B cell (primary cell): ENCODE measurements around the gene ANK2. TPM values are rescaled to one million over a fixed set of nuclear protein-coding genes. Genes with fewer than 3 reads are reported as not detected.

ENCODE experiments used
- ATAC-seq: fragments of 200-7000 bp; cut with Tn5 transposase; one replicate; pipeline ENCODE4 v1.10.0; 2021; ENCODE audit warnings: low read depth, mild to moderate bottlenecking, moderate number of reproducible peaks, moderate library complexity
- CTCF ChIA-PET: fragments of 350-600 bp; sonication (Branson Sonifier 250); formaldehyde crosslinking; loops from one replicate; lab custom pipeline; 2021; ENCODE audit warnings: antibody characterized with exemption, inconsistent platforms; lab: Charles Lee
- POLR2A ChIA-PET: fragments of 350-600 bp; sonication (Branson Sonifier 250); formaldehyde crosslinking; loops from one replicate; lab custom pipeline; 2021; ENCODE audit warnings: antibody characterized with exemption; lab: Charles Lee
- DNase-seq: peaks from one replicate; pipeline ENCODE4 v3.0.0; 2013
- H2AFZ ChIP-seq: 2 replicates; pipeline ENCODE4 v1.6.1; 2012; ENCODE audit warnings: mild to moderate bottlenecking, low read depth, low read length; ENCODE audit not compliant: insufficient read depth, poor library complexity, severe bottlenecking
- H3K27ac ChIP-seq, 2 donors: 1 replicate in 1 of 2; 2 replicates in 1 of 2; pipeline ENCODE4 v1.5.1; 2012 to 2013; ENCODE audit warnings: low read length in 2 of 2, mild to moderate bottlenecking in 2 of 2, moderate library complexity in 1 of 2
- H3K27me3 ChIP-seq, 4 experiments: fragments of 200-600 bp in 1 of 4; sonication (generic) in 1 of 4; replicated peaks in 1 of 4; 1 replicate in 2 of 4; 2 replicates in 2 of 4; pipeline versions ENCODE4 v1.6.1 to v1.7.0; 2013 to 2016; ENCODE audit warnings: low read length in 3 of 4, mild to moderate bottlenecking in 2 of 4, mixed read lengths in 1 of 4, moderate library complexity in 1 of 4; ENCODE audit not compliant: insufficient read depth in 4 of 4, control insufficient read depth in 3 of 4; ENCODE audit errors: control extremely low read depth in 1 of 4
- H3K36me3 ChIP-seq, 2 experiments: replicated peaks in 1 of 2; 1 replicate in 1 of 2; 2 replicates in 1 of 2; pipeline versions ENCODE4 v1.6.1 to v1.7.1; 2013; ENCODE audit warnings: low read length in 1 of 2; ENCODE audit not compliant: insufficient read depth in 2 of 2, control insufficient read depth in 1 of 2; ENCODE audit errors: control extremely low read depth in 1 of 2, extremely low read depth in 1 of 2
- H3K4me1 ChIP-seq, 2 donors: fragments of 200-600 bp in 1 of 2; sonication (generic) in 1 of 2; 1 replicate in 1 of 2; 2 replicates in 1 of 2; pipeline versions ENCODE4 v1.5.1 to v1.6.1; 2013 to 2017; ENCODE audit warnings: low read length in 2 of 2; ENCODE audit not compliant: control insufficient read depth in 2 of 2, insufficient read depth in 2 of 2
- H3K4me2 ChIP-seq: replicated peaks from 2 replicates; pipeline ENCODE3; 2012; ENCODE audit warnings: mild to moderate bottlenecking, low read depth, low read length; ENCODE audit not compliant: poor library complexity, severe bottlenecking
- H3K4me3 ChIP-seq, 5 experiments: fragments of 200-600 bp in 1 of 5; sonication (generic) in 1 of 5; 1 replicate in 3 of 5; 2 replicates in 2 of 5; pipeline versions ENCODE4 v1.5.1 to v1.7.0; 2011 to 2016; ENCODE audit warnings: low read length in 4 of 5, mild to moderate bottlenecking in 4 of 5, low read depth in 2 of 5, control low read depth in 1 of 5, moderate library complexity in 1 of 5; ENCODE audit not compliant: insufficient read depth in 1 of 5; ENCODE audit errors: control extremely low read depth in 1 of 5, extremely low read depth in 1 of 5
- H3K79me2 ChIP-seq: fragments of 200-600 bp; sonication (generic); one replicate; pipeline ENCODE4 v1.6.0; 2016; ENCODE audit warnings: low read length; ENCODE audit not compliant: control insufficient read depth, insufficient read depth
- H3K9ac ChIP-seq: fragments of 200-600 bp; sonication (generic); 2 replicates; pipeline ENCODE4 v1.6.1; 2017; ENCODE audit warnings: mild to moderate bottlenecking, low read length, moderate library complexity
- H3K9me3 ChIP-seq, 3 donors: one replicate each; pipeline versions ENCODE4 v1.6.1 to v1.7.1; 2013; ENCODE audit warnings: low read length in 2 of 3; ENCODE audit not compliant: control insufficient read depth in 2 of 3, insufficient read depth in 1 of 3; ENCODE audit errors: control extremely low read depth in 1 of 3
- H4K20me1 ChIP-seq: 2 replicates; pipeline ENCODE4 v1.6.0; 2012; ENCODE audit warnings: mild to moderate bottlenecking, low read length; ENCODE audit not compliant: insufficient read depth, control insufficient read depth, poor library complexity, severe bottlenecking
- H3K27ac Mint-ChIP-seq: one replicate; pipeline ENCODE4 v1.8.0; 2021; ENCODE audit warnings: mixed read lengths
- H3K27me3 Mint-ChIP-seq: one replicate; pipeline ENCODE4 v1.8.0; 2021; ENCODE audit warnings: mixed read lengths
- H3K4me1 Mint-ChIP-seq: one replicate; pipeline ENCODE4 v1.8.0; 2021; ENCODE audit warnings: mixed read lengths
- H3K4me3 Mint-ChIP-seq: one replicate; pipeline ENCODE4 v1.8.0; 2021; ENCODE audit warnings: mixed read lengths
- H3K9me3 Mint-ChIP-seq: one replicate; pipeline ENCODE4 v1.8.0; 2022; ENCODE audit warnings: mixed read lengths; ENCODE audit not compliant: insufficient read depth
- EZH2 ChIP-seq: IDR thresholded peaks from 2 replicates; pipeline ENCODE4 v1.6.1; 2012; ENCODE audit warnings: borderline replicate concordance, low read depth, mild to moderate bottlenecking, moderate library complexity, low read length; ENCODE audit not compliant: insufficient read depth, poor library complexity, severe bottlenecking
- WGBS: methylation state at CpG from one replicate; pipeline ENCODE4 v1.1.5; 2013; ENCODE audit warnings: missing lambda C conversion rate; ENCODE audit not compliant: insufficient coverage; 5-methylcytosine and 5-hydroxymethylcytosine counted together
- intact Hi-C: fragments of 100-400 bp; cut with micrococcal nuclease; formaldehyde crosslinking; loops from one replicate; pipeline ENCODE4 v1.10.0; 2022
- polyA plus RNA-seq: library from polyadenylated mRNA; depleted of rRNA; stranded (reverse); fragments of >200 nt; gene quantifications from 2 replicates; pipeline ENCODE4 v1.2.3, GENCODE V29; 2012
- total RNA-seq, 2 donors: library from RNA; stranded (reverse); fragments of 120-200 nt in 1 of 2; gene quantifications; 1 replicate in 1 of 2; 2 replicates in 1 of 2; pipeline versions ENCODE4 v1.2.3 to v1.2.4, GENCODE V29; 2013 to 2022
- TF ChIP-seq, protein P1 (sequence below): fragments of 200-600 bp; IDR thresholded peaks from one replicate; pipeline ENCODE4 v1.8.0; 2022; ENCODE audit warnings: antibody characterized with exemption, mild to moderate bottlenecking

The ANK2 gene
- total and polyA plus RNA-seq, 2 donors (not counting 1 experiment from before 2014, with no cell fraction given): 0.16 to 3.6 TPM

DNA sequence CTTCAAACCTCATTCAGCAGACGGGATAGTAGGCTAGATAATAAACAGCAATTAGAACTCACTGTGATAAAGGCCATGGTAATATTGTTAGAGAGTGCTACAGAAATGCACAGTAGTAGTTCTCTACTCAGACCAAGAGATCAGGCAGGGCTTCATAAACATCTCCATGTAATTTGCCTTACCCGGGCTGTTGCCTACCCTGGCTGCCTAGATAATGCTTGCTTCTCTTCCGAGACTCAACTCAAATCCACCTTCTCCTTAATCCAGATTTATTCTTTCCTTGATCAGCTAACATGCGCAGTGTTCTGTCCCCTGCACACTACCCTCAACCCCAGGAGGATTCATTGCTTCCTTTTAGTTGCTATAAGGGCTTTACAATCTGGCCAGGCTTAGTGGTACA, 21.8 kb downstream of the ANK2 start:
- H3K27me3 Mint-ChIP-seq: no peaks in the 10 kb centered on the region
- H3K27ac Mint-ChIP-seq: no peak overlapping the region
- intact Hi-C loops: no loop called here
- Histone ChIP-seq H2AFZ (no peak overlapping the region), H3K9me3 (no peaks in the 10 kb centered on the region), H3K36me3 (no peaks in the 10 kb centered on the region), H3K4me2 (no peak overlapping the region), H3K27ac (no peak overlapping the region), H3K79me2 (no peaks in the 10 kb centered on the region), H3K27me3 (no peaks in the 10 kb centered on the region), H3K4me1 (no peaks in the 10 kb centered on the region), H3K4me3 (no peak overlapping the region), H4K20me1 (no peaks in the 10 kb centered on the region), H3K9ac (no peak overlapping the region)
- no peak for ATAC-seq
- no peak for DNase-seq
- H3K4me3 Mint-ChIP-seq: no peak overlapping the region
- H3K4me1 Mint-ChIP-seq: no peaks in the 10 kb centered on the region
- TF ChIP-seq, protein P1, sequence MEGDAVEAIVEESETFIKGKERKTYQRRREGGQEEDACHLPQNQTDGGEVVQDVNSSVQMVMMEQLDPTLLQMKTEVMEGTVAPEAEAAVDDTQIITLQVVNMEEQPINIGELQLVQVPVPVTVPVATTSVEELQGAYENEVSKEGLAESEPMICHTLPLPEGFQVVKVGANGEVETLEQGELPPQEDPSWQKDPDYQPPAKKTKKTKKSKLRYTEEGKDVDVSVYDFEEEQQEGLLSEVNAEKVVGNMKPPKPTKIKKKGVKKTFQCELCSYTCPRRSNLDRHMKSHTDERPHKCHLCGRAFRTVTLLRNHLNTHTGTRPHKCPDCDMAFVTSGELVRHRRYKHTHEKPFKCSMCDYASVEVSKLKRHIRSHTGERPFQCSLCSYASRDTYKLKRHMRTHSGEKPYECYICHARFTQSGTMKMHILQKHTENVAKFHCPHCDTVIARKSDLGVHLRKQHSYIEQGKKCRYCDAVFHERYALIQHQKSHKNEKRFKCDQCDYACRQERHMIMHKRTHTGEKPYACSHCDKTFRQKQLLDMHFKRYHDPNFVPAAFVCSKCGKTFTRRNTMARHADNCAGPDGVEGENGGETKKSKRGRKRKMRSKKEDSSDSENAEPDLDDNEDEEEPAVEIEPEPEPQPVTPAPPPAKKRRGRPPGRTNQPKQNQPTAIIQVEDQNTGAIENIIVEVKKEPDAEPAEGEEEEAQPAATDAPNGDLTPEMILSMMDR: no peak
- TF ChIP-seq EZH2: no peak
- ChIA-PET CTCF (no interaction called here), POLR2A (no interaction called here)
- no peaks in the 10 kb centered on the region for H3K9me3 Mint-ChIP-seq
- WGBS: 96% methylated on average over 2 of the region's 4 CpGs

DNA sequence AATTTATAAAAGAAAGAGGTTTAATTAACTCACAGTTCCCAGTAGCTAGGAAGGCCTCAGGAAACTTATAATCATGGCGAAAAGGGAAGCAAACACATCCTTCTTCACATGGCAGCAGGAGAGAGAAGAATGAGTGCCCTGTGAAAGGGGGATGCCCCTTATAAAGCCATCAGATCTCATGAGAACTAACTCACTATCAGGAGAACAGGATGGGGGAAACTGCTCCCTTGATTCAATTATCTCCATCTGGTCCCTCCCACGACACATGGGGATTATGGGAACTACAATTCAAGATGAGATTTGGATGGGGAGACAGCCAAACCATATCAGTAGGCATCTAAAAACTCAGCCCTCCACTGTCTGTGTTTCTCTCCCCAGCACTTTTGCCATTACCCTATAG, 22.4 kb downstream of the ANK2 start:
- Histone ChIP-seq H3K4me3 (no peak overlapping the region), H3K36me3 (no peaks in the 10 kb centered on the region), H4K20me1 (no peaks in the 10 kb centered on the region), H3K4me1 (no peaks in the 10 kb centered on the region), H3K4me2 (no peak overlapping the region), H3K9me3 (no peaks in the 10 kb centered on the region), H2AFZ (no peak overlapping the region), H3K9ac (no peak overlapping the region), H3K27me3 (no peaks in the 10 kb centered on the region), H3K79me2 (no peaks in the 10 kb centered on the region), H3K27ac (no peak overlapping the region)
- no peaks in the 10 kb centered on the region for H3K27me3 Mint-ChIP-seq
- H3K4me3 Mint-ChIP-seq: no peak overlapping the region
- no peaks in the 10 kb centered on the region for H3K9me3 Mint-ChIP-seq
- CTCF ChIA-PET: no interaction called here
- WGBS: no CpG with 5 or more reads among the region's 2 CpGs
- no peak overlapping the region for H3K27ac Mint-ChIP-seq
- no peaks in the 10 kb centered on the region for H3K4me1 Mint-ChIP-seq
- DNase-seq (no peak), ATAC-seq (no peak)
- TF ChIP-seq, protein P1: no peak
- no peak for TF ChIP-seq EZH2
- POLR2A ChIA-PET: no interaction called here
- intact Hi-C loops: no loop called here
